Kidney (tissue), 14 donors: ENCODE results near the gene COL3A1. TPM values are rescaled to one million over a fixed set of nuclear protein-coding genes. Genes with fewer than 3 reads are reported as not detected.

Experiments
- DNase-seq, 5 donors: peaks; one replicate each; pipeline ENCODE4 v3.0.0-alpha.2; 2013 to 2020
- FAIRE-seq: peaks from 2 replicates; lab custom pipeline; 2012; peaks lifted over from hg19 to GRCh38; lab: Jason Lieb, UNC
- H3K27ac ChIP-seq, 2 donors: one replicate each; pipeline ENCODE4 v1.7.0; 2013; ENCODE audit warnings: low read depth in 2 of 2, low read length in 2 of 2, inconsistent platforms in 1 of 2
- H3K27me3 ChIP-seq: one replicate; pipeline ENCODE4 v1.7.1; 2013; ENCODE audit warnings: low read length, inconsistent platforms; ENCODE audit not compliant: control insufficient read depth, insufficient read depth
- H3K36me3 ChIP-seq, 3 donors: one replicate each; pipeline versions ENCODE4 v1.7.0 to v1.7.1; 2013; ENCODE audit warnings: low read length in 3 of 3, control low read depth in 1 of 3, inconsistent platforms in 1 of 3; ENCODE audit not compliant: insufficient read depth in 3 of 3, control insufficient read depth in 2 of 3
- H3K4me1 ChIP-seq, 3 donors: one replicate each; pipeline versions ENCODE4 v1.7.0 to v1.7.1; 2013; ENCODE audit warnings: low read length in 3 of 3, inconsistent platforms in 1 of 3, low read depth in 1 of 3; ENCODE audit not compliant: control insufficient read depth in 2 of 3, insufficient read depth in 2 of 3
- H3K4me3 ChIP-seq, 3 donors: one replicate each; pipeline versions ENCODE4 v1.7.0 to v1.8.1; 2013; ENCODE audit warnings: low read length in 3 of 3, control low read depth in 1 of 3, inconsistent platforms in 1 of 3
- H3K9ac ChIP-seq, 3 donors: one replicate each; pipeline versions ENCODE4 v1.7.0 to v1.7.1; 2013; ENCODE audit warnings: low read length in 3 of 3, control low read depth in 1 of 3, inconsistent platforms in 1 of 3
- H3K9me3 ChIP-seq, 3 donors: one replicate each; pipeline versions ENCODE4 v1.7.0 to v1.7.1; 2013; ENCODE audit warnings: low read length in 3 of 3, control low read depth in 1 of 3, inconsistent platforms in 1 of 3; ENCODE audit not compliant: control insufficient read depth in 2 of 3, insufficient read depth in 1 of 3
- CTCF ChIP-seq: IDR thresholded peaks from 3 replicates; pipeline ENCODE4 v1.5.1; 2012; ENCODE audit warnings: mild to moderate bottlenecking, moderate library complexity, borderline replicate concordance; ENCODE audit not compliant: insufficient read depth; ENCODE audit errors: extremely low read depth
- intact Hi-C: fragments of 100-400 bp; cut with DNase I; formaldehyde crosslinking; loops from one replicate; pipeline ENCODE4 v1.11.1; 2022
- polyA plus RNA-seq: library from polyadenylated mRNA; stranded (reverse); fragments of 350-450 nt; fragmentation: Illumina TruSeq; extraction: RNeasy Lipid Tissue Mini Kit (QIAGEN cat#74804); gene quantifications from one replicate; pipeline ENCODE4 v1.2.3, GENCODE V29; 2014; ENCODE audit warnings: low read depth, low replicate concordance; ENCODE audit not compliant: insufficient read depth
- total RNA-seq: library from RNA; stranded (reverse); fragmentation: NEBNext Ultra II Directional; extraction: Animal tissue kit (Norgen Biotek cat#: 25700); gene quantifications from one replicate; pipeline ENCODE4 v1.2.1, GENCODE V29; 2021
- donor health status: control.
- donor health status: control.
- donor health status: control.
- donor health status: control.
- donor health status: control.
- donor health status: DM: yes; HTN: yes; CAD: no.
- donor health status: Normal renal cell carcinoma (clear cell type).

The COL3A1 gene
- total and polyA plus RNA-seq, 2 donors from 2014 or later, result 32.2 to 138 TPM

GRCh38 chr2:188984680-188985079, 10.5 kb downstream of the COL3A1 start:
- no peaks in the 10 kb centered on the region for H3K27me3 ChIP-seq
- FAIRE-seq, result no peak
- no peak for TF ChIP-seq CTCF
- H3K4me3 ChIP-seq, result no peak overlapping the region
- intact Hi-C loops, result no loop called here
- no peak for DNase-seq
- H3K4me1 ChIP-seq, result no peaks in the 10 kb centered on the region
- H3K36me3 ChIP-seq, result peaks cover 0 to 4% (median 3%) of the 10 kb centered on the region in 3 donors
- H3K9ac ChIP-seq, result no peak overlapping the region
- H3K27ac ChIP-seq, result no peak overlapping the region
- no peaks in the 10 kb centered on the region for H3K9me3 ChIP-seq

GRCh38 chr2:188986839-188987238, 12.7 kb downstream of the COL3A1 start:
- H3K9me3 ChIP-seq, result no peaks in the 10 kb centered on the region
- peaks cover 0 to 4% (median 3%) of the 10 kb centered on the region in 3 donors for H3K36me3 ChIP-seq
- FAIRE-seq (no peak), DNase-seq (no peak)
- intact Hi-C loops, result no loop called here
- no peaks in the 10 kb centered on the region for H3K27me3 ChIP-seq
- H3K9ac ChIP-seq, result no peak overlapping the region
- H3K4me3 ChIP-seq, result no peak overlapping the region
- no peak overlapping the region for H3K27ac ChIP-seq
- no peaks in the 10 kb centered on the region for H3K4me1 ChIP-seq
- TF ChIP-seq CTCF, result no peak

- H3K27me3 ChIP-seq, result no peaks in the 10 kb centered on the region
- no peak overlapping the region for H3K4me3 ChIP-seq
- H3K27ac ChIP-seq, result no peak overlapping the region
- no peaks in the 10 kb centered on the region for H3K9me3 ChIP-seq
- TF ChIP-seq CTCF, result no peak
- peaks cover 0 to 9% (median 2%) of the 10 kb centered on the region in 3 donors for H3K36me3 ChIP-seq
- DNase-seq, result no peak
- intact Hi-C loops, result no loop called here
- no peaks in the 10 kb centered on the region for H3K4me1 ChIP-seq
- FAIRE-seq, result no peak
- no peak overlapping the region for H3K9ac ChIP-seq
Measured at GRCh38 chr2:188993247-188993646, 19.1 kb downstream of the COL3A1 start.

GRCh38 chr2:188997263-188997662, 23.1 kb downstream of the COL3A1 start:
- no peaks in the 10 kb centered on the region for H3K4me1 ChIP-seq
- TF ChIP-seq CTCF, result no peak
- no peak for DNase-seq
- H3K27me3 ChIP-seq, result no peaks in the 10 kb centered on the region
- no peak overlapping the region for H3K9ac ChIP-seq
- intact Hi-C loops, result no loop called here
- H3K36me3 ChIP-seq, result peaks cover 0 to 9% (median 2%) of the 10 kb centered on the region in 3 donors
- H3K27ac ChIP-seq, result no peak overlapping the region
- H3K4me3 ChIP-seq, result no peak overlapping the region
- no peak for FAIRE-seq
- no peaks in the 10 kb centered on the region for H3K9me3 ChIP-seq
